AG08396 (cell line): ENCODE measurements around the gene PIK3C3.
"Not testable (repeated sequence)": the region's sequence is repeated elsewhere in the genome, so short reads cannot be mapped to it uniquely, and the experiment has no call there.

Source experiments
- DNase-seq: peaks from one replicate; pipeline ENCODE4 v3.0.0; 2012; ENCODE audit warnings: low spot score, mixed read lengths

Gene PIK3C3

GRCh38 chr18:42072407-42072806, 117.4 kb downstream of the PIK3C3 start:
- DNase-seq, result no peak

GRCh38 chr18:42074704-42075103, 119.7 kb downstream of the PIK3C3 start:
- no peak for DNase-seq

GRCh38 chr18:42078711-42079110, 123.7 kb downstream of the PIK3C3 start:
- DNase-seq, result no peak

GRCh38 chr18:42080340-42080739, 125.3 kb downstream of the PIK3C3 start:
- no peak for DNase-seq

GRCh38 chr18:42082415-42083234, 127.6 kb downstream of the PIK3C3 start:
- no peak for DNase-seq

GRCh38 chr18:42086288-42086687, 131.3 kb downstream of the PIK3C3 start:
- DNase-seq, result no peak

GRCh38 chr18:42087235-42087634, 132.2 kb downstream of the PIK3C3 start:
- DNase-seq, result no peak

- no peak for DNase-seq
Observed at GRCh38 chr18:42087876-42088275, 132.8 kb downstream of the PIK3C3 start.

GRCh38 chr18:42092848-42093247, 137.8 kb downstream of the PIK3C3 start:
- no peak for DNase-seq

- DNase-seq, result no peak
Observed at GRCh38 chr18:42094875-42095274, 139.8 kb downstream of the PIK3C3 start.

- no peak for DNase-seq
Observed at GRCh38 chr18:42095732-42096377, 140.8 kb downstream of the PIK3C3 start.

GRCh38 chr18:42100248-42100647, 145.2 kb downstream of the PIK3C3 start:
- no peak for DNase-seq

GRCh38 chr18:42100911-42101310, 145.9 kb downstream of the PIK3C3 start:
- no peak for DNase-seq

- DNase-seq, result no peak
Observed at GRCh38 chr18:42105394-42105793, 150.4 kb downstream of the PIK3C3 start.

- no peak for DNase-seq
Observed at GRCh38 chr18:42106784-42107183, 151.8 kb downstream of the PIK3C3 start.

- DNase-seq, result no peak
Observed at GRCh38 chr18:42107287-42107686, 152.3 kb downstream of the PIK3C3 start.

GRCh38 chr18:42107691-42108450, 152.8 kb downstream of the PIK3C3 start:
- DNase-seq, result no peak

GRCh38 chr18:42112147-42112546, 157.1 kb downstream of the PIK3C3 start:
- not testable (repeated sequence) for DNase-seq

- DNase-seq, result no peak
Observed at GRCh38 chr18:42112657-42113420, 157.8 kb downstream of the PIK3C3 start.

GRCh38 chr18:42113529-42114191, 158.6 kb downstream of the PIK3C3 start:
- DNase-seq, result no peak

- DNase-seq, result peak; percentile 58
Observed at GRCh38 chr18:42114310-42114943, 159.4 kb downstream of the PIK3C3 start.
